ENCODE results near the gene P3H2.
"Not testable (repeated sequence)": the region's sequence is repeated elsewhere in the genome, so short reads cannot be mapped to it uniquely, and the experiment has no call there.

The P3H2 gene

GRCh38 chr3:190083635-190084034 lies 37.1 kb downstream of the P3H2 start:
- DNase-seq: no peak

DNA sequence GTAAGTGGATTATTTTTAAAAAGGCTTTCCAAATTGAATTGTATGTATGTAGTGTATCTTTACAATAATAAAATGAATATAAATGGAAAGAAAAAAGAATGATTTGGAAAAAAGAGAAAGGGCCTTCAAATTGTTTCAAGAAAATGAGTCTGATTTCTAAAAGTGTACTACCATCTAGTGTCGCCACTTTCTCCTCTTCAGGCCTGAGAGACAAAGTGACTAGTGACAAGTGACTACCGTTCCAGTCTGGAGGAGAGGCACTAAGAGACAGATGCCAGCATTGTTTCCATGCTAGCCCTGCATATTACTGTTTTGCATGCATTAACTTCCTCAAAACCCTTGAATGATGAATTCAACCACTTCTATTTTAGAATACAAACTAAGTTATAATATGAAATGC lies 39.3 kb downstream of the P3H2 start:
- DNase-seq: no peak

DNA sequence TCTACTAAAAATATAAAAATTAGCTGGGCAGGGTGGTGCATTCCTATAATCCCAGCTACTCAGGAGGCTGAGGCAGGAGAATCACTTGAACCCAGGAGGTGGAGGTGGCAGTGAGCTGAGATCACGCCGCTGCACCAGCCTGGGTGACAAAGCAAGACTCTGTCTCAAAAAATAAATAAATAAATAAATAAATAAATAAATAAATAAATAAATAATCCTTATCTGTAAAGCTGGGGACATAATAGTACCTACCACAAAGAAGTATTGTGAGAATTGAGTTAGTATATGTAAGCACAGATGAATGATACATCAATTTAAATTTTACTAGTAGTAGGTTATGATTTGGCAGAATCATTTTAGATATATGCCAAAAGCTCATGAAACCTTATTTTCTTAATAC lies 41.5 kb downstream of the P3H2 start:
- not testable (repeated sequence) for DNase-seq

DNA sequence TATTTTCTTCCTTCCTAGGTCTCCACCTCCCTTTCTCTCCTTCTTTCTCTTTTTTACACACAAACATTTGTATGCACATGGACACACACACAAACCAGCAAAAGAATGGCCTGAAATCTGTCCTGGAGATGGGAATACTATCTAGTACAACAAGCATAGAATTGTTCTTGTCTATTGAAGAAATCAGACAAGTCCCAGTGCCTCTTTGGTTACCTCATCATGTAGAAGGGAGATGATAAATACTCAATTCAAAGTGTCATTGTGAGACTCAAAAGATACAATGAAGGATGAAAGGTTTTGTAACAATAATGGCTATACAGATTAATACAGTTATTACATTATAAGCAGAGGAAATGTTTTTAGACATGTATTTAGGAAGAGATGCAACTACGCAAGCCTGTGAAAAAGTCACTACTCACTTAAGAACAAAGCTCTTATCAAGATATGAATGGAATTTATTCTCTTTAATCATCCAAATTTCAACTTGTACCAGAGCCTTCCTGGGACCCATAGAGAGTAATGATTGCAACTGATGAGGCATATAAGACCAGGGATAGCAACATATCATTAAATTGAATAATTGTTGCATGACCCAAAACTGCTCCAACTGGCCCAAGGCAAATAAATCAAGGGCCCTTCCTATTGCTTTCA lies 43.2 kb downstream of the P3H2 start:
- DNase-seq: no peak

DNA sequence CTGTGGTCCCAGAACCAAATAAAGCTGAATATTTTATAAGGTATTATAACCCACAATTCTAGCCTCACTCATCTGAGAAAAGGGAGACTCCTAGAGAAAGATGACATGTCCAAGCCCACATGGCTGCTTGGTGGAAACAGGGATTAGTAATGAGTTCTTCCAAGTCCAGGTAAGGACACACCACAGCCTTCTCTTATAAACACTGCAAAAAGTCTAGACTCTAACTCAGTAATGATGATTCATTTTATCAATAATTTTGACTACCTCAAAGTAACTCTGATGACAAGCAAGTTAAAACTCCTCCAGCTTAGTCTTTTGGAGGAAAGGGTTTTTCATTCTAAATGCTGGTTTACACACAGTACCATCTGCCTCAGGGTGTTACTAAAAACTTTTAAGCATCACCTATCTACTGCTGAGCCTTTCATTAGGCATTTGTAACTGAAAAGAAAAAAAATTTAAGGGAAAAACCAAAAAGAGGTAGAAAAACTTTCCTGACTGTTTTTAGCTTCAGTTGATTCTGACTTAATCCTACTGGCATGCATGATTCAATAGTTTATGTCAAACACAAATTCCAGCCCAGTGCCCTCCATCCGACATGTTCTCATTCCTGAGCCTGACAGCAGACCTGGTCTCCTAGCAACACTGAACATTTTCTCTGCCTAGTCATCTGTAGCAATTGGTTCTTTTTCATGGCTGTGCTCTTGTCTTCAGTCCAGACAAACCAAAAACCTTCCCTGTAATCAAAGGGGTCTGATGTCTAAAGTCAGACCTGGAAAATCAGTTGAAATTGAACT lies 43.9 kb downstream of the P3H2 start:
- DNase-seq: no peak

DNA sequence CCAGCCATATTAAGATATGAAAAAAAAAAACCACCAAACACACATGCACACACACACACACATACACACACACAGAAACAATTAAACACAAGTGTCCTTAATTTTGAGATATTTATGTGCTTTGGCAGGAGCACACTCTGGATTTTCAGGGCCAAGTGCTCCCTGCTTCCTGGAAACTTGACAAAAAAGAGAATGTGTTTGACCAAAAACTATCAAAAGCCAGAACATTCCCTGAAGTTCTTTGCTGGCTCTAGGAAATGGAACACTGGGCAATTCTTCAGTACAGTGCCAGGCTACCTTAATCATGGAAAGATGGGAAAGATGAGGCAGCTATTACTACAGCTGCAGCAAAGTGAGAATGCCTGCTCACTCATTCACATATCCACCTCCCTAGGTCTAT lies 44.6 kb downstream of the P3H2 start:
- DNase-seq: no peak

DNA sequence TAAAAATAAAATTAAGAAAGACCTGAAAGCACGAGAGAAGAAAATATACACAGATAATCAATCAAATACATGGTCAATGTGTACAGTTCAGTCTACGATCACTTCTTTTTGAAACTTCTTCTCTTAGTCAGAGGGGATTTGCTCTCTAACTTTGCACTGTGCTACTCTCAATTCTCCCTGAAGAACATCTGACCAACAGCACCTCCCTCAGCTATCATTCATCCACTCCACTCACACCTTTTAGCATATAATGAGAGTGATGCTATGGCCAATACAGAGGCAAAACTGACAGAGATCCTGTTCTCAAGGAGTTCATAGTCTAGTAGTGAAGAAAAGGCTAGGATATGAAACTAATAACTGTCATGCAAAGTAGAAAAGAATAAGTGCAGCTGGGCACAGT lies 45.9 kb downstream of the P3H2 start:
- no peak for DNase-seq

DNA sequence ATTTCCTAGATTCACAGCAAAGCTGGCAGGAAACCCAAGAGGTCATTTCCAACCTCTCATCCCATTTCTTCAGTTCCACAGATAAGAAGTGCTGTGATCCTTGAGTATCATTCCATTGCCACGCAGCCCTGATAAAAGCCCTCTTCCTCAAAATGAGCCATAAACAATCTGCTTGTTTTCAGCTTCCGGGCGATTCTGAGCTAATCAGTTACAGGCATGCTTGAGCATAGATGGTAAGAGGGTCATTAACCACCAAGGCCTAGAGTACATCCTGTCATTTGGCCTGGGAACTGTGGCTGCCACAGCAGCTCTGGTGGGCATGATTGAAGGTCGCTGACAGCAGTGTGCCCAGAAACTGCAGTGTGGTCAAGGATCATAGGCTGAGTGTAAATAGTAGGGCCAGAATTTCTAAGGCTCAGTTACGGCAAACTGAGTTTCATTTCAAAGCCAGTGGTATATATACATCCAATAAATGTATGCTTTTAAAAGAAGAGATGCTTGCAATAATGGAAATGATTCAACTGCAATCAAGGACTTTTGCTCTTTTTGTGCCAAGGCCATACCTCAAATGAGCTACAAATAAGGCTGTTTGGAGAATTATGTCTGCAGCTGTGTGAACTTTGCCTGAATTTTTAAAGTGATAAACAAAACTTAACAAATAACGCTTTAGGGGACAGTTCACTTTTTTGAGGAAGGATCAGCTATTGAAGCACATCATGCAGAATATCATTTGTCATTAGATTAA lies 47.3 kb downstream of the P3H2 start:
- DNase-seq: no peak

DNA sequence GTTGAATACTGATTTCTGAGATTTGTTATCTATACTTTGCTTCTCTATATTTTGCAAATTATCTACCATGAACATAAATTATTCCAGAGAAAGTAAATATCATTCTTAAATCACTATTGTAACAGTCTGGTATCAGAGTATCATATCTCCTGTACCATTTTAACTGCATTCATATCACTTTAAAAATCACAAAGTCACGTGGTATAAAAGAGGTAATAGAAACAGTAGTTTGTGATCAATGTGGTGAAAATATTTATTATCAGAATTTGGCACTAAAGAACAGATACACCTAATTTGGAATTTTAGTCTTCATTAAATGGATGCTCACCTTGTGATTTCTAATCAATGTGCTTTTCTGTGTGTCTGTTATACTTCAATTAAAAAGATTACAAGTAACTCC lies 47.8 kb downstream of the P3H2 start:
- DNase-seq: no peak

DNA sequence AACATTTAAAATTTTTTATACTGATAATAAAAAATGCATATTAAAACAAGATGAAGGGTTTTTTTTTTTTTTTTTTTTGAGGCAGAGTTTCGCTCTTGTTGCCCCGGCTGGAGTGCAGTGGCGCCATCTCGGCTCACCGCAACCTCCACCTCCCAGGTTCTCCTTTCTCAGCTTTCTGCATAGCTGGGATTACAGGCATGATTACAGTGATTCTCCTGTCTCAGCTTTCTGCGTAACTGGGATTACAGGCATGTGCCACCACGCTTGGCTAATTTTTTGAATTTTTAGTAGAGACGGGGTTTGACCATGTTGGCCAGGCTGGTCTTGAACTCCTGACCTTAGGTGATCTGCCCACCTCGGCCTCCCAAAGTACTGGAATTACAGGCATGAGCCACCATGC lies 48.8 kb downstream of the P3H2 start:
- DNase-seq: not testable (repeated sequence)

DNA sequence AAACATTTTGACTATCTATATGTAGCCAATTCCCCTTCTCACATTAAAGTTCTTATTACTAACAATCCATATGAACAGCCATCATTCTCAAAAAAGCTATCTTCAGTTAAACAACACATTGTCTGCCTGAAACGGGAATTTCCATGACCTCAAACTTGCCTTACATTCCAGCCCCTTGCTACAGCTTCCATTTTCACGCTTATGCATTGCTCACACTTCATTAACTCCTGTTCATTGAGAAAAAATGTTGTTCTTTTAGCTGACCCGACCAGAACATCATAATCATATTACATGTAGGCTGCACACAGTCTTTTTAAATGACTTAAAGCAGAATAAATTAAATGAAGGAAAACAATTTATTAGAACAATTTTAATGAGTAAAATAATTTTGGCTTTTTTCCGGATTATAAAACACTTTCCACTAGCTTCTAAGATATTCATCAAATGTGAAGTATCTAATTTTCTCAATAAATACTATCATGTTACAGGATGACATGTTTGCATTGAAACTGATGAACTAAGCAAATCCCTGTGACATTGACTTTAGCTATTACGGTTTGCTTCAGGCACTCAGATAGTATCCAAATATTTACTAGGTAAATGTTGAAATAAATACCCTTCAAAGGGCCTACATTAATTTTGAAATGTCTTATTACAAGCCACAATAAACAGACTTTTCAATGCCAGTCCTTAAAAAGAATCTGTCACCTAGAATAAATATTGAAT lies 49.9 kb downstream of the P3H2 start:
- no peak for DNase-seq

DNA sequence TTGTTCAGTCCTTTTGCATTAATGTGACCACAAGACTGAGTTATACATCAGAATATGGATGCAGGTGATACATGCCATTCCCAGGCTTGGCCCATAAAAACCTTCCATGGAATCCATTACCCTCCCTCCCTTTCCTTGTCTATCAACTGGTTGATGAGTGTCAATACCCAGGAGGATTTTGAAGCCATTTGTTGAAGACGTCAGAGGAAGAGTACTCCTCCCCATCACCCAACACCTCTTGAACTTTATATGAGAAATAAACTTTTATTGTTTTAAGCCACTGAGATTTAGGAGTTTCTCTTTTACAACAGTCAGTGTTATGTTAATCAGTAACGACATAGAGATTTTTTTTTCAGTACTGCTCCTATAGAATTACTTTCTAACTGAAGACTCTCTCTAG lies 55.5 kb downstream of the P3H2 start:
- no peak for DNase-seq

DNA sequence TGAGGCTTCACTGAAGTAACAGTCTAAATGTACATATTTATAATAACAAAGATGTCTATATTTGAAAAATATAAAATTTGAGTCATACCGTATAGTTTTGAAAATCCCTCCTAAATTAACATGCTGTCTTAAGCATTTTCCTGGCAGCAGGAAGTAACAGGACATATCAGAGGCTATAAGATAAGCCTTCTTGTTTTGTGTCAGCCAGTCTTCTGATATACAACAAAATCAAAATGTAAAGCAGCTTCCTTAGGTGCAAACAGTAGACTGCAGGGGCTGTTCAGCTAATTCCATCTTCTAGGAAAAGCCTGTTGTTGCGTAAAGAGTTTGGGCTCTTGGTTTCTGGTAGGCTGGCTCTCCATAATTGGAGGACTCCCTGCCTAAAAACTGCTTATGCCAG lies 56.0 kb downstream of the P3H2 start:
- no peak for DNase-seq

GRCh38 chr3:190064112-190064511 lies 56.6 kb downstream of the P3H2 start:
- DNase-seq: no peak

- no peak for DNase-seq
Measured at GRCh38 chr3:190063490-190063889, 57.2 kb downstream of the P3H2 start.

GRCh38 chr3:190060192-190060775 lies 60.4 kb downstream of the P3H2 start:
- DNase-seq: no peak

GRCh38 chr3:190059242-190059590 lies 61.5 kb downstream of the P3H2 start:
- no peak for DNase-seq

DNA sequence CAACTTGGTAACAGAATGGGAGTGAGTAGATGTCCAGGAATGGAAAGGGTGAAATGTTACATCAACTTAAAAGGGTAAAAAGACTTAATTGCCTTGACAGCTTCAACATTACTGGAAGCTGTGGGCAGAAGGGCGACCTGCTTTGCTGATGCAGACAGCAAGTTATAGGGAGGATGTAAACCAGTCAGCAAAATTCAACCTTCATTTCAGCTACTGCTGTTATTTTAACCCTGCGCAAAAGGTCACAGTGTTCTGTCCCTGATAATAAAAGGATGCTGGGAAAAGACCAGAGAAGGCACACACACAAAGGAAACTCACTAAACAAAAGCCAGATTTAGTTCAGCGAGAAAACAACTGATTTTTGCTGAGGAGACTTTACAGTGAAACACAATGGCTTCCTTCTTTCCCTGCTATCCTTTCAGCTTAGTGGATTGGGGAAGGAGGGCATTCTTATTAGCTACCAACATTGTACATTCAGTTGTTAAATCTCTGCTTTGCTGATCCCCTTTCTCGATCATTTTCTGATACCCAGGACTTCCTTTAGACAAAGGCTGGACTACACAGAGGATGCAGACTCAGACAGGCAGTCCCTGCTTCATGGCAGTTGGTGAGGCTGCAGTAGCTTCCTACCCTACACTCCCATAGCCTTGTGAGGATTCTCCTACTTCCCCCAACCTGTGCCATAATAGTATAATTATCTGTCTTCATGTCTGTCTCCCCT lies 62.0 kb downstream of the P3H2 start:
- DNase-seq: no peak

DNA sequence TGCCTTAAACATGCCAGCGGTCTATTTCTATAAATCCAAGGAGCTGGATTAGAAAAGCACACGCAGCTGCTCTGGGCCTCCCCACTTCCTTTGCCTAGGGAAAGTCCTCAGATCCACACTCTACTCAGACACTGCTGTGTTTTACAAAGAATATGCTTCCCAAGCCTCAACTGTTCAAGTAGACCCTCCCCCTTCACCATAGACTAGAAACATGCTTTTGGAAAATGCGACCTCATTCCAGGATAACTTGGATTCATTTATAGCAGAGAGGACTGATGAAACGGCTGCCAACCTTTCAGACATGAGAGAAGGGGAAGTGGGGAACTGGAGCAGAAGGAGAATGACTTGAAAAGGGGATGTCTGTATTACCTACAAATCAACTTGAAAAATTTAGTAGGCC lies 64.0 kb downstream of the P3H2 start:
- no peak for DNase-seq

- DNase-seq: no peak
Measured at GRCh38 chr3:190055773-190056172, 64.9 kb downstream of the P3H2 start.

DNA sequence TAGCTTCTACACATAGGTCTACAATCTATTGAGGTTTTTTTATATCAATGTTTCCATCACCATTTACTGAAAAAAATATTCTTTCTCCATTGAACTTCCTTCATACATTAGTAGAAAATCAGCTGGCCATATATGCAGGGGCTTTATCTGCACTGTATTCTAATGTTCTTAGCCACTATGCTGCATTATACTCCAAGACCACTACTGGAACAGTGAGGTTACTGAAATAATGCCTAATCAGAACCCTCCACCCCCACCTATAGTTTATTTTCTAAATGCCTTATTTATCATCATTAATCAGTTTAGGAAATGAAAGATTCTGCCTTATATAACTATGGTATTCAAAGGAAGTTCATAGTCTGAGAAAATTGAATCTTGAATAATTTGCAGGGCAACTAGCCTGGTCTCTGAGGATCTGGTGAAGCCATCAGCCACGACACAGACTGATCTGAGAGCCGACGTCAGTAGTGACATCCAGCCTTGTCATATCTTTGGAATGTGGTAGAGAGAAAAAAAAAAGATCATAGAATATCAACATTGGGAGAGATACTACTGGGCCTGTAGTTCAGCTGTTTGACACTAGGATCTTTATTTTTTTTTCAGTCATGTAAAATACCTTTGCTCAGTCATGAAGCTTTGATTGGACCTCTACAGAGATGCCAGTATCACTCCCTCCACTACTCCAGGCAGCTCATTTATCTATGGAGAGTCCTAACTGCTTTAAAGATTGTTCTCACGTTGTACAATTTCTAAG lies 66.6 kb downstream of the P3H2 start:
- DNase-seq: no peak

DNA sequence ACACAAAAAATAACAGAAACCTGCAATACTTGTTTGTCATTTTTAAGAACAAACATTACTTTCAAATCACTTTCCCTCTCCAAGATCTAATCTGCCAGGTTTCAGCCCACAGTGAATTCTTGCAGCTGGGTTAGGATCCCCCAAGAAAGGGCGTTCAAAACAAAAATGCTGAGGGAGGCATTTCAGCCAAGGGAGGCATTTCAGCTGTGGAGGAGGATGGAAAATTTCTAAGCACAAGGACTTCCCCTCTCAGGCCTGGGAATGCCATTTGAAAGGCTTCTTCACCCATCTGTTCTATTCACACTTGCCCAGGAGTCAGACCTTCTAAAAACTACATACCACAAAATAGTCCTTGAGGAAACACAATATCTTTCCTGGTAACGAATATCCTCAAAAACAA lies 69.1 kb downstream of the P3H2 start:
- no peak for DNase-seq
